GM12878 (cell line): ENCODE data around the gene C1RL. TPM values are rescaled to one million over a fixed set of nuclear protein-coding genes. Genes with fewer than 3 reads are reported as not detected.

ENCODE experiments used
- ATAC-seq: fragments of 200-7000 bp; cut with Tn5 transposase; 3 replicates; pipeline ENCODE4 v1.9.1; 2020; ENCODE audit warnings: mild to moderate bottlenecking, moderate library complexity
- BruUV-seq: library from RNA; stranded (reverse); fragments of 400-500 nt; replicated peaks from 2 replicates; lab custom pipeline; 2021; lab: Mats Ljungman, UMichigan
- CTCF ChIA-PET: fragments of 300-600 bp; sonication (Branson Sonifier 250); formaldehyde crosslinking; extraction: SDS; loops from one replicate; lab custom pipeline; 2021; ENCODE audit warnings: inconsistent platforms; lab: Yijun Ruan, JAX
- POLR2A ChIA-PET: fragments of 350-600 bp; formaldehyde crosslinking; extraction: SDS; loops from one replicate; lab custom pipeline; 2021; ENCODE audit warnings: inconsistent platforms; lab: Charles Lee
- RAD21 ChIA-PET: fragments of 300-600 bp; sonication (Branson Sonifier 250); formaldehyde crosslinking; loops from one replicate; lab custom pipeline; 2023; ENCODE audit warnings: antibody characterized with exemption; ENCODE audit not compliant: unreplicated experiment; lab: Charles Lee
- SMC1A ChIA-PET: fragments of 300-600 bp; sonication (Branson Sonifier 250); formaldehyde crosslinking; loops from one replicate; lab custom pipeline; 2023; ENCODE audit not compliant: unreplicated experiment, uncharacterized antibody; lab: Charles Lee
- DNase-seq: peaks from one replicate; pipeline ENCODE4 v3.0.0-alpha.2; 2011; ENCODE audit warnings: low read depth, low spot score
- FAIRE-seq: peaks from 3 replicates; lab custom pipeline; 2011; peaks lifted over from hg19 to GRCh38; lab: Jason Lieb, UNC
- H2AFZ ChIP-seq: 2 replicates; pipeline ENCODE4 v1.6.0; 2011; ENCODE audit warnings: low read depth, low read length, control low read depth; ENCODE audit not compliant: control insufficient read depth
- H3K27ac ChIP-seq: 2 replicates; pipeline ENCODE4 v1.5.1; 2011; ENCODE audit warnings: control low read depth; ENCODE audit not compliant: control insufficient read depth, insufficient read depth
- H3K27me3 ChIP-seq, 2 experiments: replicated peaks in 1 of 2; 2 replicates each; pipeline versions ENCODE4 v1.6.0 to v1.6.1; 2011; ENCODE audit warnings: low read length in 1 of 2; ENCODE audit not compliant: control insufficient read depth in 2 of 2, insufficient read depth in 2 of 2
- H3K36me3 ChIP-seq, 2 experiments: 2 replicates each; pipeline ENCODE4 v1.5.1; 2011; ENCODE audit warnings: low read length in 1 of 2; ENCODE audit not compliant: control insufficient read depth in 2 of 2, insufficient read depth in 2 of 2
- H3K4me1 ChIP-seq: 2 replicates; pipeline ENCODE4 v1.6.1; 2011; ENCODE audit warnings: mild to moderate bottlenecking, low read length, moderate library complexity, mixed read lengths; ENCODE audit not compliant: control insufficient read depth, insufficient read depth
- H3K4me2 ChIP-seq: 2 replicates; pipeline ENCODE4 v1.6.0; 2011; ENCODE audit warnings: control low read depth; ENCODE audit not compliant: control insufficient read depth, insufficient read depth
- H3K4me3 ChIP-seq: fragments of 200-600 bp; sonication (generic); 2 replicates; pipeline ENCODE4 v1.5.1; 2016
- H3K79me2 ChIP-seq: 2 replicates; pipeline ENCODE4 v1.6.0; 2011; ENCODE audit warnings: low read length; ENCODE audit not compliant: control insufficient read depth, insufficient read depth
- H3K9ac ChIP-seq: 2 replicates; pipeline ENCODE4 v1.8.0; 2011; ENCODE audit warnings: low read length, control low read depth, mixed read lengths; ENCODE audit not compliant: control insufficient read depth, insufficient read depth
- H3K9me3 ChIP-seq: replicated peaks from 3 replicates; pipeline ENCODE4 v1.5.1; 2011; ENCODE audit warnings: mild to moderate bottlenecking, low read length; ENCODE audit not compliant: control insufficient read depth, insufficient read depth
- H4K20me1 ChIP-seq: 2 replicates; pipeline ENCODE4 v1.6.0; 2011; ENCODE audit not compliant: control insufficient read depth, insufficient read depth
- BCL11A ChIP-seq: IDR thresholded peaks from 2 replicates; pipeline ENCODE4 v1.6.1; 2011; ENCODE audit warnings: low read depth, low read length
- BHLHE40 ChIP-seq, 2 experiments: fragments of 450-650 bp in 1 of 2; IDR thresholded peaks; 2 replicates each; pipeline ENCODE4 v1.6.1; 2011 to 2017; ENCODE audit warnings: low read depth in 2 of 2, borderline replicate concordance in 1 of 2, improper control_type of control experiment in 1 of 2, low read length in 1 of 2, mild to moderate bottlenecking in 1 of 2
- BRCA1 ChIP-seq: IDR thresholded peaks from 2 replicates; pipeline ENCODE4 v1.6.1; 2011; ENCODE audit warnings: low read depth, low read length, improper control_type of control experiment
- IKZF2 ChIP-seq, 2 experiments: fragments of 450-650 bp; IDR thresholded peaks; 2 replicates each; pipeline ENCODE4 v1.6.1; 2017; ENCODE audit warnings: mild to moderate bottlenecking in 2 of 2, moderate library complexity in 2 of 2
- MXI1 ChIP-seq: fragments of 150-350 bp; IDR thresholded peaks from 2 replicates; pipeline ENCODE4 v1.6.1; 2011; ENCODE audit warnings: low read depth, mild to moderate bottlenecking, inconsistent platforms, low read length, improper control_type of control experiment
- RFX5 ChIP-seq: IDR thresholded peaks from 2 replicates; pipeline ENCODE4 v1.6.1; 2011; ENCODE audit warnings: low read depth, low read length, improper control_type of control experiment
- RUNX3 ChIP-seq: IDR thresholded peaks from 2 replicates; pipeline ENCODE4 v1.6.1; 2012; ENCODE audit warnings: low read length, inconsistent platforms
- SMAD1 ChIP-seq: fragments of 450-650 bp; IDR thresholded peaks from 2 replicates; pipeline ENCODE4 v1.6.1; 2018; ENCODE audit warnings: mild to moderate bottlenecking, low read depth; ENCODE audit not compliant: partially characterized antibody
- SREBF1 ChIP-seq: IDR thresholded peaks from 2 replicates; pipeline ENCODE4 v1.6.1; 2012; ENCODE audit warnings: mild to moderate bottlenecking, low read length
- WGBS: methylation state at CpG from one replicate; pipeline ENCODE4 v1.1.6; 2016; ENCODE audit warnings: low lambda C conversion rate; ENCODE audit not compliant: insufficient replicate concordance, insufficient coverage; ENCODE audit errors: missing lambda C conversion rate; 5-methylcytosine and 5-hydroxymethylcytosine counted together
- in situ Hi-C: fragments of 300-500 bp; cut with MboI; formaldehyde crosslinking; loops from 9 replicates; pipeline ENCODE4 v1.14.3; 2018; ENCODE audit warnings: mixed read lengths
- intact Hi-C: fragments of 100-400 bp; cut with micrococcal nuclease; formaldehyde crosslinking; loops from one replicate; pipeline ENCODE4 v1.14.2; 2022; ENCODE audit not compliant: unreplicated experiment
- polyA plus RNA-seq, 11 experiments: library from polyadenylated mRNA; depleted of rRNA in 4 of 11; unstranded in 6 of 11; stranded (reverse) in 5 of 11; fragments of >200 nt; fragmentation: Nextera tagmentation in 4 of 11; fragmentation: Illumina TruSeq in 1 of 11; extraction: Ambion mirVana in 4 of 11; extraction: Trizol in 1 of 11; gene quantifications; 1 replicate in 1 of 11; 2 replicates in 10 of 11; pipeline versions ENCODE4 v1.2.1 to v1.2.3, GENCODE V29; 2011 to 2016; ENCODE audit warnings: inconsistent platforms in 2 of 11, missing spikeins in 2 of 11, low read depth in 1 of 11
- total RNA-seq, 4 experiments: library from RNA; depleted of rRNA in 3 of 4; stranded (reverse); fragments of >200 nt in 3 of 4; fragmentation: Illumina TruSeq in 1 of 4; extraction: Trizol in 1 of 4; gene quantifications; 2 replicates each; pipeline versions ENCODE4 v1.2.1 to v1.2.3, GENCODE V29; 2013 to 2021
- TF ChIP-seq, protein P1 (sequence below): IDR thresholded peaks from 2 replicates; pipeline ENCODE4 v1.6.1; 2012; ENCODE audit warnings: low read depth, low read length, improper control_type of control experiment
- TF ChIP-seq, protein P2 (sequence below): IDR thresholded peaks from 2 replicates; pipeline ENCODE4 v1.6.1; 2012; ENCODE audit warnings: low read length, inconsistent platforms
- TF ChIP-seq, protein P3 (sequence below): fragments of 450-650 bp; IDR thresholded peaks from 2 replicates; pipeline ENCODE4 v1.6.1; 2016; ENCODE audit warnings: mild to moderate bottlenecking, moderate library complexity, borderline replicate concordance

Gene C1RL
- total and polyA plus RNA-seq, 10 of the 15 experiments (the other 5 are each of a cell fraction or from before 2014, with no cell fraction given) = 1.3 to 12.8 (median 8.1) TPM

DNA sequence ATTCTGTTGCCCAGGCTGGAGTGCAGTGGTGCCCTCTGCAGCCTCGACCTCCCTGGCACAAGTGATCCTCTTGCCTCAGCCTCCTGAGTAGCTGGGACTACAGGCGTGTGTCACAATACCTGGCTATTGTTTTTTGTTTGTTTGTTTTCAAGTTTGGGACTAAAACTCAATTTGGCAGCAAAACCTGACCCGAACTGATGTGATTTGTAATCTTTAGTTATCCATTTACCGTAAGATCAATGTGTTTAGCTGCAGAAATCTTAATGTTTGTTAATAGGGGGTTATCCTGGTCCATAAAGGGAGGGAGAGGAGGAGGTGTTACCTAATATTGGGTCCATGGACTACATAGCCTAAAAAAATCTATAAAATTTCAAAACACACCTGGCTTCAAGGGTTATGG, 49.2 kb downstream of the C1RL start:
- peaks cover 3% of the 10 kb centered on the region in 2 experiments for H3K27me3 ChIP-seq
- no peak overlapping the region for H3K4me3 ChIP-seq
- DNase-seq (no peak), FAIRE-seq (no peak), ATAC-seq (no peak)
- CTCF ChIA-PET = no interaction called here
- BruUV-seq = no TSS peak
- intact Hi-C loops (no loop called here), in situ Hi-C loops (no loop called here)
- H3K4me1 ChIP-seq = no peaks in the 10 kb centered on the region
- no peak overlapping the region for H3K27ac ChIP-seq
- no peak overlapping the region for H3K9ac ChIP-seq
- POLR2A ChIA-PET = no interaction called here
- SMC1A ChIA-PET = no interaction called here
- H3K9me3 ChIP-seq = no peaks in the 10 kb centered on the region
- 9% methylated on average over 4 of the region's 4 CpGs for WGBS
- no peaks in the 10 kb centered on the region for H3K36me3 ChIP-seq
- RAD21 ChIA-PET = no interaction called here
- no peak overlapping the region for H2AFZ ChIP-seq
- TF ChIP-seq SMAD1 (no peak), RFX5 (no peak), SREBF1 (no peak)
- TF ChIP-seq, protein P1, sequence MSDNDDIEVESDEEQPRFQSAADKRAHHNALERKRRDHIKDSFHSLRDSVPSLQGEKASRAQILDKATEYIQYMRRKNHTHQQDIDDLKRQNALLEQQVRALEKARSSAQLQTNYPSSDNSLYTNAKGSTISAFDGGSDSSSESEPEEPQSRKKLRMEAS = no peak
- TF ChIP-seq, protein P2, sequence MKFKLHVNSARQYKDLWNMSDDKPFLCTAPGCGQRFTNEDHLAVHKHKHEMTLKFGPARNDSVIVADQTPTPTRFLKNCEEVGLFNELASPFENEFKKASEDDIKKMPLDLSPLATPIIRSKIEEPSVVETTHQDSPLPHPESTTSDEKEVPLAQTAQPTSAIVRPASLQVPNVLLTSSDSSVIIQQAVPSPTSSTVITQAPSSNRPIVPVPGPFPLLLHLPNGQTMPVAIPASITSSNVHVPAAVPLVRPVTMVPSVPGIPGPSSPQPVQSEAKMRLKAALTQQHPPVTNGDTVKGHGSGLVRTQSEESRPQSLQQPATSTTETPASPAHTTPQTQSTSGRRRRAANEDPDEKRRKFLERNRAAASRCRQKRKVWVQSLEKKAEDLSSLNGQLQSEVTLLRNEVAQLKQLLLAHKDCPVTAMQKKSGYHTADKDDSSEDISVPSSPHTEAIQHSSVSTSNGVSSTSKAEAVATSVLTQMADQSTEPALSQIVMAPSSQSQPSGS = no peak
- H3K4me2 ChIP-seq = no peak overlapping the region
- no peaks in the 10 kb centered on the region for H3K79me2 ChIP-seq
- no peaks in the 10 kb centered on the region for H4K20me1 ChIP-seq

DNA sequence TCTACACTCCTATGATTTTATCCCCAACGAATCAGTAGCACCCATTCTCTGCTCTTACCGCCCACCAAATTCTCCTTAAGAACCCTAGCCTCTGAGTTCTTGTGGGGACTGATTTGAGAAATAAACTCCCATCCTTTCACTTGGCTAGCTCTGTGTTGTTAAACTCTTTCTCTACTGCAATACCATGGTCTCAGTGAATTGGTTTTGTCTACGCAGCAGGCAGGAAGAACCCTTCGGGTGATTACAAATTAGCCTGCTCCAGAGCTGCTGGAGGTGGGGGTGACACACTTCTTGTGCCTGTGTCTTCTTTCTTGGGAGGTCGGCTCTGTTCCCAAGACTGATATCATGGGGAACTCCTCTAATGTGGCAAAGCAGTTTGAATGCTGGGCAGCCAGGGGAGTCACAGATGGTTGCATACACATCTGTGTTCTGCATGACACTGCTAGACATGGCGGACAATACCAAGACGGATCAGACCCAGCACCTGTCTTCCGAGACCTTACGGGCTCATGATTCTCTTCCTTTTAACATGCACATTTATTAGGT, 50.1 kb downstream of the C1RL start:
- Histone ChIP-seq H3K9ac (no peak overlapping the region), H4K20me1 (no peaks in the 10 kb centered on the region), H3K4me1 (no peaks in the 10 kb centered on the region), H3K4me3 (no peak overlapping the region), H3K79me2 (no peaks in the 10 kb centered on the region), H3K27me3 (peaks cover 3 to 5% of the 10 kb centered on the region in 2 experiments), H3K27ac (no peak overlapping the region), H2AFZ (no peak overlapping the region), H3K36me3 (no peaks in the 10 kb centered on the region), H3K9me3 (no peaks in the 10 kb centered on the region), H3K4me2 (no peak overlapping the region)
- ChIA-PET RAD21 (no interaction called here), SMC1A (interaction anchor here (0.7 kb wide), 1 partner anchor 558 kb away, joined by 3 read pairs; no protein-coding TSS in a partner anchor), CTCF (interaction anchor here (0.7 to 3.8 kb wide), 2 partner anchors 21 to 54 kb away, joined by 3 to 14 read pairs; no protein-coding TSS in a partner anchor), POLR2A (interaction anchor here (0.6 kb wide), 2 partner anchors 12 to 160 kb away, joined by 4 read pairs; no protein-coding TSS in a partner anchor)
- no TSS peak for BruUV-seq
- ATAC-seq (no peak), DNase-seq (no peak), FAIRE-seq (no peak)
- in situ Hi-C loops = no loop called here
- WGBS = 86% methylated on average over 9 of the region's 9 CpGs
- intact Hi-C loops = no loop called here
- TF ChIP-seq MXI1 (no peak), IKZF2 (IDR thresholded peaks at IDR 0.05) (no peak), RUNX3 (no peak), BCL11A (no peak), BHLHE40 (IDR thresholded peaks at IDR 0.05; ENCODE audit: borderline replicate concordance in 1 of 2, low read depth in 2 of 2, low read length in 1 of 2) (no peak), BRCA1 (no peak)
- TF ChIP-seq, protein P3, sequence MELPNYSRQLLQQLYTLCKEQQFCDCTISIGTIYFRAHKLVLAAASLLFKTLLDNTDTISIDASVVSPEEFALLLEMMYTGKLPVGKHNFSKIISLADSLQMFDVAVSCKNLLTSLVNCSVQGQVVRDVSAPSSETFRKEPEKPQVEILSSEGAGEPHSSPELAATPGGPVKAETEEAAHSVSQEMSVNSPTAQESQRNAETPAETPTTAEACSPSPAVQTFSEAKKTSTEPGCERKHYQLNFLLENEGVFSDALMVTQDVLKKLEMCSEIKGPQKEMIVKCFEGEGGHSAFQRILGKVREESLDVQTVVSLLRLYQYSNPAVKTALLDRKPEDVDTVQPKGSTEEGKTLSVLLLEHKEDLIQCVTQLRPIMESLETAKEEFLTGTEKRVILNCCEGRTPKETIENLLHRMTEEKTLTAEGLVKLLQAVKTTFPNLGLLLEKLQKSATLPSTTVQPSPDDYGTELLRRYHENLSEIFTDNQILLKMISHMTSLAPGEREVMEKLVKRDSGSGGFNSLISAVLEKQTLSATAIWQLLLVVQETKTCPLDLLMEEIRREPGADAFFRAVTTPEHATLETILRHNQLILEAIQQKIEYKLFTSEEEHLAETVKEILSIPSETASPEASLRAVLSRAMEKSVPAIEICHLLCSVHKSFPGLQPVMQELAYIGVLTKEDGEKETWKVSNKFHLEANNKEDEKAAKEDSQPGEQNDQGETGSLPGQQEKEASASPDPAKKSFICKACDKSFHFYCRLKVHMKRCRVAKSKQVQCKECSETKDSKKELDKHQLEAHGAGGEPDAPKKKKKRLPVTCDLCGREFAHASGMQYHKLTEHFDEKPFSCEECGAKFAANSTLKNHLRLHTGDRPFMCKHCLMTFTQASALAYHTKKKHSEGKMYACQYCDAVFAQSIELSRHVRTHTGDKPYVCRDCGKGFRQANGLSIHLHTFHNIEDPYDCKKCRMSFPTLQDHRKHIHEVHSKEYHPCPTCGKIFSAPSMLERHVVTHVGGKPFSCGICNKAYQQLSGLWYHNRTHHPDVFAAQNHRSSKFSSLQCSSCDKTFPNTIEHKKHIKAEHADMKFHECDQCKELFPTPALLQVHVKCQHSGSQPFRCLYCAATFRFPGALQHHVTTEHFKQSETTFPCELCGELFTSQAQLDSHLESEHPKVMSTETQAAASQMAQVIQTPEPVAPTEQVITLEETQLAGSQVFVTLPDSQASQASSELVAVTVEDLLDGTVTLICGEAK = no peak
